Parathyroid adenoma (tissue), 2 donors: Measurements from ENCODE around the gene TTC6.

ENCODE experiments used
- H2AFZ ChIP-seq: fragments of 300-600 bp; sonication (generic); one replicate; pipeline ENCODE4 v1.7.0; 2017; ENCODE audit warnings: antibody characterized with exemption, mild to moderate bottlenecking
- H3K27ac ChIP-seq: fragments of 300-600 bp; sonication (generic); one replicate; pipeline ENCODE4 v1.7.0; 2017
- H3K27me3 ChIP-seq: fragments of 300-600 bp; sonication (generic); one replicate; pipeline ENCODE4 v1.7.0; 2017; ENCODE audit warnings: low read length; ENCODE audit not compliant: control insufficient read depth, insufficient read depth
- H3K36me3 ChIP-seq: fragments of 300-600 bp; sonication (generic); one replicate; pipeline ENCODE4 v1.7.0; 2017; ENCODE audit warnings: low read length; ENCODE audit not compliant: control insufficient read depth, insufficient read depth
- H3K4me1 ChIP-seq: fragments of 300-600 bp; sonication (generic); one replicate; pipeline ENCODE4 v1.7.0; 2017; ENCODE audit warnings: control low read depth
- H3K4me2 ChIP-seq: fragments of 300-600 bp; sonication (generic); one replicate; pipeline ENCODE4 v1.7.0; 2017; ENCODE audit warnings: low read length
- H3K4me3 ChIP-seq: fragments of 300-600 bp; sonication (generic); one replicate; pipeline ENCODE4 v1.7.0; 2017; ENCODE audit warnings: low read depth, low read length
- H3K79me2 ChIP-seq: fragments of 300-600 bp; sonication (generic); one replicate; pipeline ENCODE4 v1.7.0; 2017; ENCODE audit warnings: control low read depth
- H3K9ac ChIP-seq: fragments of 300-600 bp; sonication (generic); one replicate; pipeline ENCODE4 v1.7.0; 2017; ENCODE audit warnings: mild to moderate bottlenecking
- H3K9me3 ChIP-seq: fragments of 300-600 bp; sonication (generic); one replicate; pipeline ENCODE4 v1.7.0; 2017; ENCODE audit warnings: low read length; ENCODE audit not compliant: control insufficient read depth
- CTCF ChIP-seq: fragments of 300-600 bp; sonication (generic); IDR thresholded peaks from one replicate; pipeline ENCODE4 v1.7.0; 2017; ENCODE audit warnings: antibody characterized with exemption, mild to moderate bottlenecking
- donor health status: primary hyperparathyroidism.

Gene TTC6

GRCh38 chr14:37600880-37601741 is 5.7 kb downstream of the TTC6 start:
- no peaks in the 10 kb centered on the region for H3K79me2 ChIP-seq
- H3K27ac ChIP-seq, result no peak overlapping the region
- no peaks in the 10 kb centered on the region for H3K36me3 ChIP-seq
- H3K4me3 ChIP-seq, result no peak overlapping the region
- no peak overlapping the region for H3K4me2 ChIP-seq
- TF ChIP-seq CTCF, result no peak
- peaks cover 39% of the 10 kb centered on the region for H3K27me3 ChIP-seq
- no peaks in the 10 kb centered on the region for H3K9me3 ChIP-seq
- H3K9ac ChIP-seq, result no peak overlapping the region
- no peaks in the 10 kb centered on the region for H3K4me1 ChIP-seq
- no peak overlapping the region for H2AFZ ChIP-seq

- Histone ChIP-seq H3K79me2 (no peaks in the 10 kb centered on the region), H3K27me3 (peaks cover 37% of the 10 kb centered on the region), H3K36me3 (no peaks in the 10 kb centered on the region), H3K27ac (no peak overlapping the region), H3K4me1 (no peaks in the 10 kb centered on the region), H3K4me3 (no peak overlapping the region), H2AFZ (no peak overlapping the region), H3K4me2 (no peak overlapping the region), H3K9ac (no peak overlapping the region), H3K9me3 (no peaks in the 10 kb centered on the region)
- TF ChIP-seq CTCF, result no peak
Measured at GRCh38 chr14:37601865-37602264, 6.4 kb downstream of the TTC6 start.

GRCh38 chr14:37602605-37603453 is 7.4 kb downstream of the TTC6 start:
- H3K4me2 ChIP-seq, result no peak overlapping the region
- no peak overlapping the region for H3K27ac ChIP-seq
- no peak overlapping the region for H2AFZ ChIP-seq
- H3K4me3 ChIP-seq, result no peak overlapping the region
- no peak for TF ChIP-seq CTCF
- H3K9me3 ChIP-seq, result no peaks in the 10 kb centered on the region
- H3K9ac ChIP-seq, result no peak overlapping the region
- H3K27me3 ChIP-seq, result peaks cover 33% of the 10 kb centered on the region
- H3K79me2 ChIP-seq, result no peaks in the 10 kb centered on the region
- no peaks in the 10 kb centered on the region for H3K36me3 ChIP-seq
- H3K4me1 ChIP-seq, result no peaks in the 10 kb centered on the region

- no peak overlapping the region for H3K9ac ChIP-seq
- TF ChIP-seq CTCF, result no peak
- no peaks in the 10 kb centered on the region for H3K79me2 ChIP-seq
- no peak overlapping the region for H3K4me3 ChIP-seq
- H3K4me2 ChIP-seq, result no peak overlapping the region
- no peak overlapping the region for H2AFZ ChIP-seq
- no peaks in the 10 kb centered on the region for H3K4me1 ChIP-seq
- peaks cover 24% of the 10 kb centered on the region for H3K27me3 ChIP-seq
- H3K27ac ChIP-seq, result no peak overlapping the region
- H3K36me3 ChIP-seq, result no peaks in the 10 kb centered on the region
- H3K9me3 ChIP-seq, result no peaks in the 10 kb centered on the region
Measured at GRCh38 chr14:37603688-37604251, 8.3 kb downstream of the TTC6 start.
